Umbilical cord (tissue), 2 donors: ENCODE data around the gene LRP5. TPM values are rescaled to one million over a fixed set of nuclear protein-coding genes. Genes with fewer than 3 reads are reported as not detected.
"Not testable (repeated sequence)": the region's sequence is repeated elsewhere in the genome, so short reads cannot be mapped to it uniquely, and the experiment has no call there.

ENCODE experiments used
- DNase-seq: peaks from one replicate; pipeline ENCODE4 v3.0.0-alpha.2; 2015; ENCODE audit warnings: low spot score
- total RNA-seq: library from RNA; depleted of rRNA; stranded (reverse); fragments of >200 nt; gene quantifications from one replicate; pipeline ENCODE4 v1.2.3, GENCODE V29; 2014; ENCODE audit warnings: low replicate concordance; ENCODE audit not compliant: insufficient read depth

Gene LRP5
- total RNA-seq, 1 donor from 2014 or later: 50.6 TPM

DNA sequence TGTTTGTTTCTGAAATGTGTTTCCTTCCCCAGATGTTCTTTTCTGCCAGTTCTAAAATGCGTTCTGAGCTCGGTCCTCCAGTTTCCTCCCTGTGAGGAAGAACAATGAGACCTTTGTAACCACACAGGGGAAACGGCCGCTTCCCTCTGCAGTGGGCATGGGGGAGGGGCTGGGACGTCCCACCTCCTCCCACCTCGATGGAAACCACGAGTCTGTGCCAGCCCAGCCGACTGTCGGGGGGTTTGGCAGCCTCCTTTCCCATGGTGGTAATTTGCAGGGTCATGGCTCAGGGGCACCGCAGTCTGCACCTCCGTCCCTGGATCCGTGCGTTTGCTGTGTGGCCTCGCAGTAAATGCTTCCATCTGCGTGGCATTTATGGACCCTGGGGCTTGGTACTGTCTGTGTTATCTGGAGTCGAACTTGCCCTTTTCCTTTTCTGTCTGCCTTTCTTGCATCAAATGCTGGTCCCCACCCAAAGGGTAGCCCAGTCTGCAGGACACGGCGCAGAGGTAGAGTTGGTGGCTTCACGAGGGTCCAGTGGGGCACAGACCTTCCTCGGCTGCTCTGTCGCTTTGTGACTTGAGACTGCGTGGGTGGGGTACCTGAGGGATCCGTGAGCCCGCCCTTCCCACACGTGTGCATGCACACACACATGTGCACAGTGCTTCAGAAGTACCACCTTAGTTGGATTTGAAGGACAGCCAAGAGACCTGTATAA is 16.1 kb downstream of the LRP5 start:
- no peak for DNase-seq

DNA sequence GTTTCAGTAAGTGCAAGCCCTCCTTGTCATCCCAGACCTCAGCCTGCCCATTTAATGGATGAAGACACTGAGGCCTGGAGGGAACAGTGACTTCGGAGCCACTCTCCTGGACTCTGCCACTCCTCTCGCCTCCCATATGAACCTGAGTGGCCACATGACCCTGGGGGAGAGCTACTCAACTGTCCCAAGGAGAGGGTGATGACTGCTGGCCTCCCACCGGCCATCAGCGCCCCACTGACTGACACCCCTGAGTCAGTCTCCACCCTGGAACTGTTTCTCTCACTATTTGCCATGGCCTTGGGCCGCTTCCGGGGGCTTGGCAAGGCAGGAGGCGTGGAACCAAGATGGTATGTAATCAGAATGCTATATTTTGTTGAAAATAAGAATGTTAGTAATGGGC is 17.1 kb downstream of the LRP5 start:
- no peak for DNase-seq

DNA sequence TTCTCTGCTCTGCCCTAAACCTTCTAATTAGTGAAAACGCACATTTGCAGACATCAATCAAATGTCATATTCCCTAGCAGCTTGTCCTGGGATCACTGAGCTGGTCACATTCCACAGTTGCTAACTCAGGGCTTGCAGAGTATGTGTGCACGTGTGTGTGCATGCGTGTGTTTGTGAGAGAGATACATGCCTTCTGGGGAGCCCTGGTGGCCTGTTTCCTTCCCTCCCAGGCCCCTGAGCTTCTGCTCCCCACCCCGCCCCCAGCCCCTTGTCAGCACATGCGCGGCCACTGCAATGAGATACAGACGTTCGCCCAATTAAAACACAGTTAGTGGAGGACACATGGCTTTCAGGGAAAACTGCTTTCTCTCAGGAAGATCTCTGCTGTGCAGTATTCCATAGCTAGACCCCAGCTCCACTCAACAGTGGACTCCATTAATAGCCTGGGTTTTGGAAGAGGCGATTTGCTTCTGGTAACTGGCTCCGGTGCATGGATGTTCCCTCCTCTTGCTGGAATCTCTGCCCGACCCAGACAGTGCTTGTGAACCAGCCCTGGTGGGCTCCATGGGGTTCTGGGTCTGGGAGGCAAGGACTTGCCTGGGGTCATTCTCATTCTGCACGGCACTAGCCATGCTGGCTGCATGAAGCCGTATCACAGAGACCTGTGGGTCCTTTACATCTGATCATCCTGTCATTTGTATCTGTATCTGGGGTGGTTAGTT is 17.7 kb downstream of the LRP5 start:
- peak; percentile 58 for DNase-seq

DNA sequence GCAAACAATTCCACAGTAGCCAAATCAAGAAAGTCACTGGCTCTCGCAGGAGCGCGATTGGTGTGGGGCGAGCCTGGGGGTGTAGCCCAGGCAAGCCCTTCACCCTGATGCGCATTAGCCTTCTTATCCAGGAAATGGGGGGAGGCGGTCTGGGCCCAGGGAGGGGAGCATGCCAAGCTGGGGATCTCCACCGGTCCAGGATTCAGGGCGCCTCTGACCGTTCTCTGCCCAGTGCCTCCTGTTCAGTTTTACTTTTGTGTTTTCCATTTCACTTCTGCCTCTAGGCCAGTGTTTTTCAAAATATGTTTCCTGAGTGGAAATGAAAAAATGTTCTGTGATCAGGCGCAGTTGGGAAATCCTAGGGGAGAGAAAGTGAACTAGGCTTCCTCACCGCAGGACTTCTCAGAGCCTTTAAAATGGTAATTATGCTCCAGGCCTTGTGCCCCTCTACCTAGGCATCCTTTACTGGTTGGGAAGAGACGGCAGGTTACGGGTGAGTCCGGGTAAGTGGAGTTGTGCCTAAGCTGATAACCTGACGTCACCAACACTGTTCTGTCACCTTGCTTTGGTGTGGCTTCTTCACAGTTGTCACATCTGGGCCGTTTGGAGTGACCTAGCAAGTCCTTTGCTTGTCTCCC is 18.4 kb downstream of the LRP5 start:
- DNase-seq: no peak

DNA sequence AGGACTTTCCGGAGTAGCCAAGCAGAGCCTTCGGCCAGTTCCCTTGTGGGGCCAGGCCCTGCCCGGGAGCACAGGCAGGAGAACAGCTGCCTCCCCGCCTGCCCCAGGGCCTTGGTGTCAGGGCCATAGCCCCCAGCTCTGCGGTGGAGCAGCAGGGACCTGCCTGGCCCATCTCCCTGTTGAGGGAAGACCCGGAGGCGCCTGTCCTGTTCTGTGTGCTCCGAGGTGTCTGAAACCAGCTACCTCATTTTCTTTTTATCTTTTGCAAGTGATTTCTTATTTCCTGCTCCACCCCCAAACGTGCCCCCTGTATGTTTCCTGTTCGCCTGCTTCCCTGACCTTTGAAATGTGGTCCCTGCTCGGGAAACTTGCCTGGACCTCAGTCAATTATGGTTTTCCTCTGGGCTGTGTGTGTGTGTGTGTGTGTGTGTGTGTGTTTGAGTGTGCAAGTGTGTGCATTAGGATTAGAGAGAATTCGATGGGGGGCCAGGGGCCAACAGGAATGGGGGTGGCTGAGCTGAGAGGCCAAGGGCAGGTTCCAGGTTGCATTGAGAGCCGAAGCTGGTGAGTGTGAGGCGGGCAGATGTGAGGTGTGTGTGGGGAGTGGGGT is 19.1 kb downstream of the LRP5 start:
- no peak for DNase-seq

GRCh38 chr11:68332186-68332585 is 19.8 kb downstream of the LRP5 start:
- no peak for DNase-seq

- DNase-seq: no peak
These were observed 20.8 kb downstream of the LRP5 start for GRCh38 chr11:68333173-68333572.

DNA sequence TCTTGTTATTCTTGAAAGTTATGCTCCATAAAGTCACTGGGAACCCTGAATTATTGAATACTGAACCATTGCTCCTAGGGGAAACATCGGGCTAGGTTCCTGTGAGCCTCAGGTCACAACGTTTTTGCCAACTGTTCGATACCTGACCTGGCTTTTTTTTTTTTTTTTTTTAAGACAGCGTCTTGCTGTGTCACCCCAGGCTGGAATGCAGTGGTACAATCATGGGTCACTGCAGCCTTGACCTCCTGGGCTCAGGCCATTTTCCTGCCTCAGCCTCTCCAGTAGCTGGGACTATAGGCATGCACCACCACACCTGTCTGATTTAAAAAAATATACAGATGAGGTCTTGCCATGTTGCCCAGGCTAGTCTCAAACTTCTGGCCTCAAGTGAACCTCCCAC is 22.5 kb downstream of the LRP5 start:
- DNase-seq: no peak

DNA sequence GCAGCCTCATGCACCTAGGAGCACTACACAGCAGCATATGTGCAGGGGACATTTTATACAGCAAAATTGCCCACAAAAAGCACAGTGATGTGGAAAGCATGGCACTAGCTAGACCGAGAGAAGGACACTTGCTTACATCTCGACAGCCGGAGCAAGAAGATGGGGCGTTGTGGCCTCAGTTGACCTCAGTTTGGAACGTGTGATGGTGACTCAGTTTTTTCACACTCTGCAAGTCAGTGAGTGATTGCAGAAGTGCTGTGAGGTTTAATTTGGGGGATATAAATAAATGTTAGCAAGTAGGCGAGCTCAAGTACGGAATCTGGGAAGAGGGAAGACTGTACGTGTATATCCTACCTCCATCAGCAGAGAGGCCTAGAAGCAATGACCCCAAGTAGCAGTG is 23.3 kb downstream of the LRP5 start:
- DNase-seq: no peak

GRCh38 chr11:68336716-68337115 is 24.3 kb downstream of the LRP5 start:
- DNase-seq: no peak

DNA sequence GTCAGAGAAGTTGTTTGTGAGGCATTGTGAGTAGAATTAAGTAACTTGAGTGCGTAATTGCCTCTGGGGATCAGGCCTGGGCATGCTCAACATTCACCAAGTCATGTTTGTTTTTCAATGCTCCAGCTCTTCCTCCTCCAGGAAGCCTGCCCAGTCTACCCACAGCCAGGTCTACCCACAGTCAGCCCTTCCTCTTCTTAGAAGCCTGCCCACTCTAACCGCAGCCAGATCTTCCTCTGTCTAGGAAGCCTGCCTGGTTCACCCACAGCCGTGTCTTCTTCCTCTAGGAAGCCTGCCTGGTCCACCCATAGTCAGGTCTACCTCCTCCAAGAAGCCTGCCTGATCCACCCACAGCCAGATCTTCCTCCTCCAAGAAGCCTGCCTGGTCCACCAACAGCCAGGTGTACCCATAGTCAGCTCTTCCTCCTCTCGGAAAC is 25.0 kb downstream of the LRP5 start:
- DNase-seq: no peak

- no peak for DNase-seq
These were observed 25.8 kb downstream of the LRP5 start for GRCh38 chr11:68338051-68338780.

GRCh38 chr11:68340003-68340767 is 27.8 kb downstream of the LRP5 start:
- no peak for DNase-seq

DNA sequence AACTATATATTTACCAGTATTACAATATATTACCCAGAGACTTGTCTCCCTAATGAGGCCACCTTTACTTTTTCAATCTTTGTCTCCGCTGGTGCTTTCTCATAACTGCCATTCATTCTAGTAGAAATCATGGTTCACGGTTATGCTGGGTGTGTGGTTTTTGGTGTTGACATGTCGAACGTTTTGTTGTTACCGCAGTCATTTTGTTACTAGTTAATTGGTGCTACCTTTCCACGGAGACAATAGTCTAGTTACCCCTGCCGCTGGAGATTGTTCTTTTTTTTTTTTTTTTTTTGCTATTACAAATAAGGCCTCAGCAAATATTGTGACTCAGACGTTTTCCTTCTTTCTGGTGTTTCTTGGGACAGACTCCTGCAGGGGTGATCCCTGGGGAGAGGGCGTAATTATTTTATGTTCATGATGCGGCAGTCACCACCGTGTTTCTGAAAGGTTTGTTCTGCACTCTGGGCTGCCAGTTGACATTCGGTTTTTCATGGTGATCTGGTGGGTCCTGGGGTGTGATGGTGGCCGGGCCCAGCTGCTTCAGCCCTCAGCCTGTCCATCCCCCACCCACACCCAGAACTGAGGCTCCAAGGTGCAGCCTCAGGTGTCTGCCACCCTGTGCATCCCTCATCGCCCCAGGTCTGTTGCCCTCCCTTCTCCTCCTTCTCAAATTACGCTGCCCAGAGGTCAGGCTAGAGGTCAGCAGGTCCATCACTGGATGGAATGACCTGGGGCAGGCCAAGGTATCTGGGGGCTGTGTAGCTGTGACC is 28.6 kb downstream of the LRP5 start:
- no peak for DNase-seq

GRCh38 chr11:68341557-68342458 is 29.4 kb downstream of the LRP5 start:
- DNase-seq: no peak

DNA sequence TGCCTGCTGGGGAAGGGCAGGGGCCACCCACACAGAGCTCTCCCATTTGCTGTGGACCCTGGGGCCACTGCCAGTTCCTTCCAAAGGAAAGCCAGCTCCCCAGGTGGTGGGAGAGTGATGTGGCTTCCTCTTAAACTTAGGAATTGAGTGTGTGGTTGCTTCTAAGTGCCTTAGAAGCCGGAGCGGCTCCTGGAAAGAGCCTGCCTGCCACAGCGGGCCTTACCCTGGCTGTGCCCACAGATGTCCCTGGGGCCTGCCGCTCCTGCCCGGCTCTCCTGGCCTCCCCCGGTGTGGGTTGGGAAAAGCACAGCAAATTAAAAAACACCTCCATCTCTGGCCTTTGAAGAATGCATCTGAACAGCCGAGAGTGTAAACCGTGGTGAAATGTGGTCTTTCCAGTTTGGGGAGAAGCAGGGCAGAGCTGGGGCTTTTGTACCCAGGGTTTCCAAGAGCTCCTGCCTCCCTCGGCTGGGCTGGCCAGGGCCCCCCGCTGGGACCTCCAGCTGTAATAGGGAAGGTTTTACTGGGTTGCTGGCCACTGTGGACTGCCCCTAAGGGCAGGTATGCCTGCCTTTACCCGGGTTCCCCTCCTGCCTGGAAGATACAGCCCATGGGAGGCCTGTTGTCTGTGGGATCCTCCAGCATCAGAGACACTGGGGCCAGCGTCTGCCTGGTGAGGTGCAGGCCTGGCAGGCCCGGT is 30.2 kb downstream of the LRP5 start:
- peak; percentile 77 for DNase-seq

DNA sequence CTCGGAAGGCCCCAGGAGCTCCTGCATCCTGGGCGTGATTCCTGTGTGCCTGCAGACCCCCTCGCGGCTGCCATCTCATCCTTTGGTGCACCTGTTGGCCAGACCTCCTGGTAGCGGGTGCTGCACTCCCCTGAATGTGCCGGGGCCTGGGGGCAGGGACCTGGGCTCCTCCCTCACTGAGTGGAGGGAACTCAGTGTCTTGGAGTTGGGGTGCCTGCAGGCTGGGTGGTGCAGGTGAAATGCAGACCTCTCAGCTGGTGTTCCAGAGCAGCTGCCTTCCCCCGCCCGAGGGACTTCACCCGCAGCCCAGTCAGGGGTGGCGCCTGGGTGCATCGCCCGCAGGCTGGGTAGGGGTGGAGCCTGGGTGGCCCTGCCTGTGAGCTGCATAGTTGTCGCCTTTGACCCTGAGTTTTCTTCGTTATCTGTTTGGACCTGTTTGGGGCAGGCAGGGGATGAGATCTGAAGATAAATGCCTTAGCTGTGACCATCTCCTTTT is 31.4 kb downstream of the LRP5 start:
- no peak for DNase-seq

GRCh38 chr11:68344821-68345220 is 32.4 kb downstream of the LRP5 start:
- DNase-seq: not testable (repeated sequence)
